SK-N-SH (cell line): ENCODE measurements around the gene MUC20. TPM values are rescaled to one million over a fixed set of nuclear protein-coding genes. Genes with fewer than 3 reads are reported as not detected.
"Not testable (repeated sequence)": the region's sequence is repeated elsewhere in the genome, so short reads cannot be mapped to it uniquely, and the experiment has no call there.

Experiments
- CTCF ChIA-PET: fragments of 300-600, 350-600 bp; formaldehyde crosslinking; extraction: SDS; loops from one replicate; lab custom pipeline; 2021; lab: Yijun Ruan, JAX
- POLR2A ChIA-PET: fragments of 350-600 bp; sonication (Branson Sonifier 250); formaldehyde crosslinking; extraction: SDS; loops from one replicate; lab custom pipeline; 2020; ENCODE audit warnings: antibody characterized with exemption, inconsistent platforms; lab: Yijun Ruan, JAX
- DNase-seq: peaks from one replicate; pipeline ENCODE4 v3.0.0; 2012
- H2AFZ ChIP-seq: fragments of 200-600 bp; sonication (generic); 2 replicates; pipeline ENCODE4 v1.8.1; 2016; ENCODE audit warnings: antibody characterized with exemption, mild to moderate bottlenecking, low read depth
- H3F3A ChIP-seq: fragments of 200-600 bp; sonication (generic); replicated peaks from 2 replicates; pipeline ENCODE3; 2016; ENCODE audit warnings: antibody characterized with exemption, mild to moderate bottlenecking; ENCODE audit not compliant: insufficient read depth
- H3K27ac ChIP-seq, 2 experiments: fragments of 200-500 bp in 1 of 2; fragments of 200-600 bp in 1 of 2; sonication (Bioruptor generic) in 1 of 2; sonication (generic), shearing (Covaris generic) in 1 of 2; 2 replicates each; pipeline versions ENCODE4 v1.5.1 to v1.6.1; 2014 to 2016; ENCODE audit warnings: low read depth in 2 of 2, inconsistent platforms in 1 of 2, low read length in 1 of 2, mild to moderate bottlenecking in 1 of 2, mixed read lengths in 1 of 2
- H3K27me3 ChIP-seq: fragments of 200-600 bp; sonication (generic), shearing (Covaris generic); 2 replicates; pipeline ENCODE4 v1.6.1; 2016; ENCODE audit warnings: mixed run types; ENCODE audit not compliant: insufficient read depth
- H3K36me3 ChIP-seq, 2 experiments: fragments of 200-500 bp in 1 of 2; fragments of 200-600 bp in 1 of 2; sonication (Bioruptor generic) in 1 of 2; sonication (generic) in 1 of 2; replicated peaks in 1 of 2; 2 replicates each; pipeline versions ENCODE3 to v1.5.1; 2014 to 2016; ENCODE audit warnings: low read length in 1 of 2, mild to moderate bottlenecking in 1 of 2; ENCODE audit not compliant: insufficient read depth in 2 of 2, control insufficient read depth in 1 of 2
- H3K4me1 ChIP-seq, 2 experiments: fragments of 200-500 bp in 1 of 2; fragments of 200-600 bp in 1 of 2; sonication (Bioruptor generic) in 1 of 2; sonication (generic), shearing (Covaris generic) in 1 of 2; 2 replicates each; pipeline versions ENCODE4 v1.5.1 to v1.6.1; 2014 to 2016; ENCODE audit warnings: low read depth in 1 of 2, low read length in 1 of 2, mixed run types in 1 of 2; ENCODE audit not compliant: insufficient read depth in 2 of 2, control insufficient read depth in 1 of 2
- H3K4me2 ChIP-seq: fragments of 200-600 bp; sonication (generic), shearing (Covaris generic); 2 replicates; pipeline ENCODE4 v1.6.1; 2017; ENCODE audit warnings: mixed run types
- H3K4me3 ChIP-seq, 2 experiments: fragments of 200-500 bp in 1 of 2; fragments of 200-600 bp in 1 of 2; sonication (Bioruptor generic) in 1 of 2; sonication (generic), shearing (Covaris generic) in 1 of 2; 2 replicates each; pipeline versions ENCODE4 v1.5.1 to v1.8.1; 2014 to 2016; ENCODE audit warnings: low read depth in 2 of 2, inconsistent platforms in 1 of 2, low read length in 1 of 2, mild to moderate bottlenecking in 1 of 2, mixed read lengths in 1 of 2, moderate library complexity in 1 of 2
- H3K79me2 ChIP-seq: fragments of 200-600 bp; sonication (generic); 2 replicates; pipeline ENCODE4 v1.8.1; 2017; ENCODE audit warnings: mild to moderate bottlenecking; ENCODE audit not compliant: insufficient read depth
- H3K9ac ChIP-seq: fragments of 200-600 bp; sonication (generic); 2 replicates; pipeline ENCODE4 v1.6.1; 2017; ENCODE audit warnings: mixed run types
- H3K9me2 ChIP-seq: fragments of 200-600 bp; sonication (generic); 2 replicates; pipeline ENCODE4 v1.6.1; 2017; ENCODE audit warnings: mixed run types
- H3K9me3 ChIP-seq: fragments of 200-600 bp; sonication (generic); 2 replicates; pipeline ENCODE4 v1.6.1; 2017; ENCODE audit warnings: mixed run types, mild to moderate bottlenecking, moderate library complexity
- H4K20me1 ChIP-seq: fragments of 200-600 bp; sonication (generic); 2 replicates; pipeline ENCODE4 v1.6.1; 2017; ENCODE audit warnings: mild to moderate bottlenecking, mixed run types; ENCODE audit not compliant: insufficient read depth
- FOXM1 ChIP-seq: IDR thresholded peaks from 2 replicates; pipeline ENCODE4 v1.4.0; 2012; ENCODE audit warnings: low read depth, mild to moderate bottlenecking
- PBX3 ChIP-seq: IDR thresholded peaks from 2 replicates; pipeline ENCODE4; 2012
- SMC3 ChIP-seq: IDR thresholded peaks from 2 replicates; pipeline ENCODE4 v1.6.1; 2012; ENCODE audit warnings: low read depth, low read length, improper control_type of control experiment
- WGBS: methylation state at CpG from one replicate; pipeline ENCODE4 v1.1.6; 2017; ENCODE audit warnings: low lambda C conversion rate; 5-methylcytosine and 5-hydroxymethylcytosine counted together
- polyA plus RNA-seq, 3 experiments: library from polyadenylated mRNA; depleted of rRNA; stranded (reverse); fragments of >200 nt; gene quantifications; 2 replicates each; pipeline ENCODE4 v1.2.3, GENCODE V29; 2012

MUC20 gene
- polyA plus RNA-seq, 1 of the 3 experiments (the other 2 are of a cell fraction), result 0.31 TPM

- no peaks in the 10 kb centered on the region for H4K20me1 ChIP-seq
- no peak overlapping the region for H3K4me2 ChIP-seq
- no peak for DNase-seq
- POLR2A ChIA-PET, result no interaction called here
- 68% methylated on average over 7 of the region's 7 CpGs for WGBS
- no peaks in the 10 kb centered on the region for H3K4me1 ChIP-seq
- H3K9me2 ChIP-seq, result no peaks in the 10 kb centered on the region
- H2AFZ ChIP-seq, result no peak overlapping the region
- no peak overlapping the region for H3K4me3 ChIP-seq
- H3K9ac ChIP-seq, result no peak overlapping the region
- no peaks in the 10 kb centered on the region for H3K79me2 ChIP-seq
- no peaks in the 10 kb centered on the region for H3K9me3 ChIP-seq
- no peak for TF ChIP-seq PBX3
- TF ChIP-seq FOXM1, result no peak
- TF ChIP-seq SMC3, result no peak
- CTCF ChIA-PET, result interaction anchor here (0.8 to 1.9 kb wide), 3 partner anchors 29 to 179 kb away, joined by 3 to 9 read pairs (median 4); no protein-coding TSS in a partner anchor
- H3F3A ChIP-seq, result no peaks in the 10 kb centered on the region
- no peaks in the 10 kb centered on the region for H3K27me3 ChIP-seq
- H3K36me3 ChIP-seq, result no peaks in the 10 kb centered on the region
- H3K27ac ChIP-seq, result no peak overlapping the region
Measured at GRCh38 chr3:195718477-195718984, 2.2 kb upstream of the MUC20 start.

- H2AFZ ChIP-seq, DNase-seq, H3K79me2 ChIP-seq, H3K36me3 ChIP-seq, H4K20me1 ChIP-seq, H3K27ac ChIP-seq, H3F3A ChIP-seq, H3K4me3 ChIP-seq, H3K27me3 ChIP-seq, H3K9me2 ChIP-seq, POLR2A ChIA-PET, H3K9ac ChIP-seq, H3K4me2 ChIP-seq, H3K4me1 ChIP-seq, H3K9me3 ChIP-seq: not testable (repeated sequence)
- WGBS, result 78% methylated on average over 16 of the region's 16 CpGs
- CTCF ChIA-PET, result interaction anchor here (0.6 kb wide), 1 partner anchor 135 kb away, joined by 3 read pairs; no protein-coding TSS in a partner anchor
Measured at GRCh38 chr3:195719514-195720254, 1.1 kb upstream of the MUC20 start.

- H3K79me2 ChIP-seq, H3K9ac ChIP-seq, H2AFZ ChIP-seq, H4K20me1 ChIP-seq, H3K9me3 ChIP-seq, POLR2A ChIA-PET, CTCF ChIA-PET, H3K27me3 ChIP-seq, H3K36me3 ChIP-seq, H3K4me1 ChIP-seq, DNase-seq, H3F3A ChIP-seq, H3K4me2 ChIP-seq, H3K9me2 ChIP-seq, H3K4me3 ChIP-seq, H3K27ac ChIP-seq: not testable (repeated sequence)
- 72% methylated on average over 11 of the region's 21 CpGs for WGBS
Measured at GRCh38 chr3:195722139-195722995, 1.6 kb downstream of the MUC20 start.

- H3K79me2 ChIP-seq, H3K4me3 ChIP-seq, H3K27me3 ChIP-seq, H3K27ac ChIP-seq, H3K36me3 ChIP-seq, H3K4me2 ChIP-seq, POLR2A ChIA-PET, H3K9ac ChIP-seq, H2AFZ ChIP-seq, CTCF ChIA-PET, DNase-seq, H3F3A ChIP-seq, H3K9me3 ChIP-seq, H3K9me2 ChIP-seq, H4K20me1 ChIP-seq: not testable (repeated sequence)
- peaks cover 0 to 13% of the 10 kb centered on the region in 2 experiments; a peak in 1 of 4 replicates for H3K4me1 ChIP-seq
- 86% methylated on average over 2 of the region's 9 CpGs for WGBS
Measured at GRCh38 chr3:195722996-195723345, 2.2 kb downstream of the MUC20 start.

GRCh38 chr3:195724363-195724762, 3.6 kb downstream of the MUC20 start:
- H3K79me2 ChIP-seq, H3K4me2 ChIP-seq, H3K4me3 ChIP-seq, H3K36me3 ChIP-seq, H4K20me1 ChIP-seq, H3K9ac ChIP-seq, H3K27ac ChIP-seq, DNase-seq, POLR2A ChIA-PET, H3K9me3 ChIP-seq, CTCF ChIA-PET, H3F3A ChIP-seq, H2AFZ ChIP-seq, H3K27me3 ChIP-seq, H3K9me2 ChIP-seq: not testable (repeated sequence)
- WGBS, result 60% methylated on average over 1 of the region's 13 CpGs
- peaks cover 0 to 14% of the 10 kb centered on the region in 2 experiments; a peak in 1 of 4 replicates for H3K4me1 ChIP-seq
